ENCODE data around the gene UBAP1.

UBAP1 gene

GRCh38 chr9:34163434-34163833, 15.4 kb upstream of the UBAP1 start:
- H3K4me3 ChIP-seq (ENCODE audit: low read depth, low read length), result no peak overlapping the region
- DNase-seq (ENCODE audit: low read depth), result no peak
- in situ Hi-C loops (cut with HindIII; ENCODE audit: low sequenced_read_pairs), result no loop called here
- TF ChIP-seq CTCF (IDR thresholded peaks at IDR 0.05; ENCODE audit: low read depth, low read length, missing control alignments), result no peak

GRCh38 chr9:34169125-34169524, 9.7 kb upstream of the UBAP1 start:
- in situ Hi-C loops (cut with HindIII; ENCODE audit: low sequenced_read_pairs), result no loop called here
- no peak for TF ChIP-seq CTCF (IDR thresholded peaks at IDR 0.05; ENCODE audit: low read depth, low read length, missing control alignments)
- no peak overlapping the region for H3K4me3 ChIP-seq (ENCODE audit: low read depth, low read length)
- DNase-seq (ENCODE audit: low read depth), result no peak

- no peak for DNase-seq (ENCODE audit: low read depth)
- in situ Hi-C loops (cut with HindIII; ENCODE audit: low sequenced_read_pairs), result no loop called here
- no peak overlapping the region for H3K4me3 ChIP-seq (ENCODE audit: low read depth, low read length)
- no peak for TF ChIP-seq CTCF (IDR thresholded peaks at IDR 0.05; ENCODE audit: low read depth, low read length, missing control alignments)
Measured at GRCh38 chr9:34170237-34170991, 8.4 kb upstream of the UBAP1 start.

- in situ Hi-C loops (cut with HindIII; ENCODE audit: low sequenced_read_pairs), result no loop called here
- no peak for DNase-seq (ENCODE audit: low read depth)
Measured at GRCh38 chr9:34171753-34172535, 6.9 kb upstream of the UBAP1 start.

GRCh38 chr9:34176089-34176488, 2.8 kb upstream of the UBAP1 start:
- no peak for TF ChIP-seq CTCF (IDR thresholded peaks at IDR 0.05; ENCODE audit: low read depth, low read length, missing control alignments)
- no peak for DNase-seq (ENCODE audit: low read depth)
- in situ Hi-C loops (cut with HindIII; ENCODE audit: low sequenced_read_pairs), result no loop called here
- no peak overlapping the region for H3K4me3 ChIP-seq (ENCODE audit: low read depth, low read length)

More at GRCh38 chr9:34171753-34172535, 6.9 kb upstream of the UBAP1 start:
- H3K4me3 ChIP-seq (ENCODE audit: low read depth, low read length), result no peak overlapping the region
- TF ChIP-seq CTCF (IDR thresholded peaks at IDR 0.05; ENCODE audit: low read depth, low read length, missing control alignments), result no peak

GRCh38 chr9:34177593-34178435, 1.0 kb upstream of the UBAP1 start:
- in situ Hi-C loops (cut with HindIII; ENCODE audit: low sequenced_read_pairs), result no loop called here
- peak overlapping the region; percentile 58 for H3K4me3 ChIP-seq (ENCODE audit: low read depth, low read length)
- no peak for TF ChIP-seq CTCF (IDR thresholded peaks at IDR 0.05; ENCODE audit: low read depth, low read length, missing control alignments)
- DNase-seq (ENCODE audit: low read depth), result no peak
